GM23248 (cell line): ENCODE data around the gene HSF5. TPM values are rescaled to one million over a fixed set of nuclear protein-coding genes. Genes with fewer than 3 reads are reported as not detected.

ENCODE experiments used
- DNase-seq: peaks from one replicate; pipeline ENCODE4 v3.0.0-alpha.2; 2015
- H2AFZ ChIP-seq: fragments of 200-600 bp; sonication (generic); 2 replicates; pipeline ENCODE4 v1.6.1; 2016; ENCODE audit warnings: antibody characterized with exemption
- H3F3A ChIP-seq: fragments of 200-600 bp; sonication (generic); 2 replicates; pipeline ENCODE4 v1.6.1; 2016; ENCODE audit warnings: mild to moderate bottlenecking, antibody characterized with exemption, mixed run types; ENCODE audit not compliant: insufficient read depth
- H3K27ac ChIP-seq: fragments of 200-600 bp; sonication (generic); 2 replicates; pipeline ENCODE4 v1.5.1; 2016; ENCODE audit warnings: mild to moderate bottlenecking
- H3K27me3 ChIP-seq: fragments of 200-600 bp; sonication (generic); replicated peaks from 2 replicates; pipeline ENCODE4 v1.6.1; 2016; ENCODE audit warnings: mild to moderate bottlenecking; ENCODE audit not compliant: insufficient read depth
- H3K36me3 ChIP-seq: fragments of 200-600 bp; sonication (generic); 2 replicates; pipeline ENCODE4 v1.6.1; 2016; ENCODE audit warnings: low read depth, mild to moderate bottlenecking
- H3K4me1 ChIP-seq: fragments of 200-600 bp; sonication (generic); 2 replicates; pipeline ENCODE4 v1.6.1; 2016; ENCODE audit warnings: mild to moderate bottlenecking; ENCODE audit not compliant: insufficient read depth
- H3K4me2 ChIP-seq: fragments of 200-600 bp; sonication (generic); one replicate; pipeline ENCODE4 v1.6.1; 2016; ENCODE audit warnings: mild to moderate bottlenecking; ENCODE audit not compliant: unreplicated experiment
- H3K4me3 ChIP-seq: fragments of 200-600 bp; sonication (generic); 2 replicates; pipeline ENCODE4 v1.5.1; 2016; ENCODE audit warnings: mild to moderate bottlenecking
- H3K79me2 ChIP-seq: fragments of 200-600 bp; sonication (generic); 2 replicates; pipeline ENCODE4 v1.6.1; 2016; ENCODE audit warnings: mild to moderate bottlenecking; ENCODE audit not compliant: insufficient read depth
- H3K9ac ChIP-seq: fragments of 200-600 bp; sonication (generic); 2 replicates; pipeline ENCODE4 v1.6.1; 2016; ENCODE audit warnings: mild to moderate bottlenecking
- H3K9me2 ChIP-seq: fragments of 200-600 bp; sonication (generic); 2 replicates; pipeline ENCODE4 v1.6.1; 2016; ENCODE audit warnings: mixed run types, mild to moderate bottlenecking, moderate library complexity; ENCODE audit not compliant: insufficient read depth
- H3K9me3 ChIP-seq: fragments of 200-600 bp; sonication (generic); one replicate; pipeline ENCODE4 v1.6.1; 2017; ENCODE audit warnings: low read depth
- H4K20me1 ChIP-seq: fragments of 200-600 bp; sonication (generic); 2 replicates; pipeline ENCODE4 v1.6.0; 2016; ENCODE audit not compliant: insufficient read depth
- EZH2 ChIP-seq: fragments of 200-600 bp; sonication (generic); IDR thresholded peaks from 2 replicates; pipeline ENCODE4 v1.6.1; 2018; ENCODE audit warnings: antibody characterized with exemption, mild to moderate bottlenecking; ENCODE audit not compliant: insufficient read depth, poor library complexity, severe bottlenecking
- EZH2phosphoT487 ChIP-seq: fragments of 200-600 bp; sonication (generic); IDR thresholded peaks from 2 replicates; pipeline ENCODE4 v1.6.1; 2018; ENCODE audit warnings: antibody characterized with exemption, moderate library complexity, mild to moderate bottlenecking, low read depth; ENCODE audit not compliant: insufficient read depth
- WGBS, 2 experiments: methylation state at CpG; one replicate each; pipeline ENCODE4 v1.1.6; 2015 to 2017; ENCODE audit warnings: low lambda C conversion rate in 2 of 2, low coverage in 1 of 2; ENCODE audit errors: missing lambda C conversion rate in 2 of 2; 5-methylcytosine and 5-hydroxymethylcytosine counted together
- in situ Hi-C: fragments of 300-500 bp; cut with MboI; formaldehyde crosslinking; loops from 2 replicates; pipeline ENCODE4 v1.15.0; 2020
- polyA plus RNA-seq: library from polyadenylated mRNA; unstranded; fragments of >200 nt; fragmentation: Nextera tagmentation; extraction: Ambion mirVana; gene quantifications from 2 replicates; pipeline ENCODE4 v1.2.1, GENCODE V29; 2016
- total RNA-seq: library from RNA; depleted of rRNA; stranded (reverse); fragments of >200 nt; shearing (Covaris generic); gene quantifications from 2 replicates; pipeline ENCODE4 v1.2.3, GENCODE V29; 2014

Gene HSF5
- total and polyA plus RNA-seq, 2 experiments from 2014 or later, result not detected

GRCh38 chr17:58386708-58387107, 101.5 kb downstream of the HSF5 start:
- no peak overlapping the region for H3K4me3 ChIP-seq
- no peaks in the 10 kb centered on the region for H3K4me1 ChIP-seq
- H3K79me2 ChIP-seq, result no peaks in the 10 kb centered on the region
- TF ChIP-seq EZH2, result no peak
- no peak for TF ChIP-seq EZH2phosphoT487
- in situ Hi-C loops, result no loop called here
- peaks cover 41% of the 10 kb centered on the region for H3K27me3 ChIP-seq
- H3F3A ChIP-seq, result no peaks in the 10 kb centered on the region
- H3K36me3 ChIP-seq, result no peaks in the 10 kb centered on the region
- no peak overlapping the region for H3K27ac ChIP-seq
- 3 to 10% methylated on average over 3 of the region's 3 CpGs for WGBS, 2 experiments
- no peak for DNase-seq
- H3K9ac ChIP-seq, result no peak overlapping the region
- no peaks in the 10 kb centered on the region for H3K9me3 ChIP-seq
- H4K20me1 ChIP-seq, result no peaks in the 10 kb centered on the region
- H3K9me2 ChIP-seq, result no peaks in the 10 kb centered on the region
- H3K4me2 ChIP-seq, result no peak overlapping the region
- no peak overlapping the region for H2AFZ ChIP-seq

- no peak overlapping the region for H3K4me2 ChIP-seq
- H3K4me3 ChIP-seq, result no peak overlapping the region
- WGBS, 2 experiments, result 27 to 29% methylated on average over 4 of the region's 4 CpGs
Measured at GRCh38 chr17:58385359-58385899, 102.8 kb downstream of the HSF5 start.

GRCh38 chr17:58384897-58385296, 103.3 kb downstream of the HSF5 start:
- Histone ChIP-seq H3K4me2 (no peak overlapping the region), H3K27ac (no peak overlapping the region), H3K27me3 (peaks cover 25% of the 10 kb centered on the region), H2AFZ (no peak overlapping the region), H3K4me1 (no peaks in the 10 kb centered on the region), H3K9me3 (no peaks in the 10 kb centered on the region), H3F3A (no peaks in the 10 kb centered on the region), H3K9me2 (no peaks in the 10 kb centered on the region), H4K20me1 (no peaks in the 10 kb centered on the region), H3K9ac (no peak overlapping the region), H3K4me3 (no peak overlapping the region), H3K36me3 (no peaks in the 10 kb centered on the region), H3K79me2 (no peaks in the 10 kb centered on the region)
- no peak for DNase-seq
- in situ Hi-C loops, result no loop called here
- WGBS, 2 experiments, result 86 to 89% methylated on average over 3 of the region's 3 CpGs
- TF ChIP-seq EZH2phosphoT487 (no peak), EZH2 (no peak)

More at GRCh38 chr17:58385359-58385899, 102.8 kb downstream of the HSF5 start:
- in situ Hi-C loops, result no loop called here
- Histone ChIP-seq H3K27me3 (peaks cover 31% of the 10 kb centered on the region), H3K36me3 (no peaks in the 10 kb centered on the region), H3K9ac (no peak overlapping the region), H3K9me3 (no peaks in the 10 kb centered on the region), H4K20me1 (no peaks in the 10 kb centered on the region), H2AFZ (no peak overlapping the region), H3K27ac (no peak overlapping the region), H3F3A (no peaks in the 10 kb centered on the region), H3K79me2 (no peaks in the 10 kb centered on the region), H3K9me2 (no peaks in the 10 kb centered on the region), H3K4me1 (no peaks in the 10 kb centered on the region)
- TF ChIP-seq EZH2phosphoT487 (no peak), EZH2 (no peak)
- no peak for DNase-seq

- Histone ChIP-seq H4K20me1 (no peaks in the 10 kb centered on the region), H2AFZ (no peak overlapping the region), H3K9me3 (no peaks in the 10 kb centered on the region), H3K4me3 (no peak overlapping the region), H3K9ac (no peak overlapping the region), H3K9me2 (no peaks in the 10 kb centered on the region), H3K79me2 (no peaks in the 10 kb centered on the region), H3K4me2 (no peak overlapping the region), H3K4me1 (no peaks in the 10 kb centered on the region), H3K36me3 (no peaks in the 10 kb centered on the region), H3K27ac (no peak overlapping the region), H3K27me3 (peaks cover 16% of the 10 kb centered on the region), H3F3A (no peaks in the 10 kb centered on the region)
- no peak for TF ChIP-seq EZH2phosphoT487
- no peak for TF ChIP-seq EZH2
- WGBS, 2 experiments, result 65 to 66% methylated on average over 4 of the region's 4 CpGs
- no peak for DNase-seq
- in situ Hi-C loops, result no loop called here
Measured at GRCh38 chr17:58383892-58384462, 104.2 kb downstream of the HSF5 start.
